PC-3 (cell line): ENCODE measurements around the gene CPLX1. TPM values are rescaled to one million over a fixed set of nuclear protein-coding genes. Genes with fewer than 3 reads are reported as not detected.

Experiments used
- ATAC-seq: fragments of 200-7000 bp; cut with Tn5 transposase; 2 replicates; pipeline ENCODE4 v1.9.1; 2020; ENCODE audit warnings: mild to moderate bottlenecking, moderate library complexity
- BruUV-seq: library from RNA; stranded (reverse); fragments of 400-500 nt; replicated peaks from 2 replicates; lab custom pipeline; 2021; lab: Mats Ljungman, UMichigan
- CTCF ChIA-PET: fragments of 300-600 bp; sonication (Branson Sonifier 250); formaldehyde crosslinking; loops from one replicate; lab custom pipeline; 2022; ENCODE audit warnings: antibody characterized with exemption; lab: Charles Lee
- POLR2A ChIA-PET: fragments of 300-600 bp; sonication (Branson Sonifier 250); formaldehyde crosslinking; loops from one replicate; lab custom pipeline; 2022; ENCODE audit warnings: antibody characterized with exemption; ENCODE audit not compliant: unreplicated experiment; lab: Charles Lee
- DNase-seq: peaks from one replicate; pipeline ENCODE4 v3.0.0-alpha.2; 2015
- H2AFZ ChIP-seq: fragments of 300-600 bp; sonication (generic); 2 replicates; pipeline ENCODE4 v1.6.0; 2016; ENCODE audit warnings: antibody characterized with exemption, low read length
- H3F3A ChIP-seq: fragments of 300-600 bp; sonication (generic); one replicate; pipeline ENCODE4 v1.6.0; 2017; ENCODE audit warnings: antibody characterized with exemption, low read length, control low read depth, mild to moderate bottlenecking; ENCODE audit not compliant: unreplicated experiment
- H3K27ac ChIP-seq: fragments of 300-600 bp; sonication (generic); 2 replicates; pipeline ENCODE4 v1.5.1; 2016; ENCODE audit warnings: mild to moderate bottlenecking, low read length
- H3K27me3 ChIP-seq: fragments of 300-600 bp; sonication (generic); 2 replicates; pipeline ENCODE4 v1.6.1; 2016; ENCODE audit warnings: low read length, mixed read lengths
- H3K36me3 ChIP-seq: fragments of 300-600 bp; sonication (generic); 2 replicates; pipeline ENCODE4 v1.6.1; 2016; ENCODE audit warnings: low read depth, mixed run types, low read length, mixed read lengths
- H3K4me1 ChIP-seq: fragments of 300-600 bp; sonication (generic); 2 replicates; pipeline ENCODE4 v1.5.1; 2016; ENCODE audit warnings: low read length; ENCODE audit not compliant: insufficient read depth
- H3K4me2 ChIP-seq: fragments of 300-600 bp; sonication (generic); 2 replicates; pipeline ENCODE4 v1.6.0; 2016; ENCODE audit warnings: low read length
- H3K4me3 ChIP-seq: fragments of 300-600 bp; sonication (generic); 2 replicates; pipeline ENCODE4 v1.5.1; 2016; ENCODE audit warnings: mild to moderate bottlenecking, low read length, mixed read lengths
- H3K79me2 ChIP-seq: fragments of 300-600 bp; sonication (generic); 2 replicates; pipeline ENCODE4 v1.6.1; 2017; ENCODE audit warnings: low read length, mixed read lengths
- H3K9ac ChIP-seq: fragments of 300-600 bp; sonication (generic); 2 replicates; pipeline ENCODE4 v1.6.0; 2016; ENCODE audit warnings: mild to moderate bottlenecking, low read length
- H3K9me2 ChIP-seq: fragments of 300-600 bp; sonication (generic); replicated peaks from 2 replicates; pipeline ENCODE4 v1.6.1; 2016; ENCODE audit warnings: mixed run types, low read length, mixed read lengths
- H3K9me3 ChIP-seq: fragments of 300-600 bp; sonication (generic); 2 replicates; pipeline ENCODE4 v1.6.1; 2016; ENCODE audit warnings: low read length, mixed read lengths
- H4K20me1 ChIP-seq: fragments of 300-600 bp; sonication (generic); 2 replicates; pipeline ENCODE4 v1.6.1; 2016; ENCODE audit warnings: low read length, mixed read lengths
- CTCF ChIP-seq: fragments of 300-600 bp; sonication (generic); conservative IDR thresholded peaks from 2 replicates; pipeline ENCODE4 v1.5.1; 2017; ENCODE audit warnings: antibody characterized with exemption, low read depth, mild to moderate bottlenecking, low read length
- EZH2 ChIP-seq: fragments of 300-600 bp; sonication (generic); IDR thresholded peaks from one replicate; pipeline ENCODE4 v1.6.1; 2017; ENCODE audit warnings: antibody characterized with exemption, mild to moderate bottlenecking, low read length; ENCODE audit not compliant: unreplicated experiment
- EZH2phosphoT487 ChIP-seq: fragments of 300-600 bp; sonication (generic); IDR thresholded peaks from 2 replicates; pipeline ENCODE4 v1.6.1; 2018; ENCODE audit warnings: mild to moderate bottlenecking, antibody characterized with exemption, low read length, borderline replicate concordance
- intact Hi-C: fragments of 100-400 bp; cut with micrococcal nuclease; formaldehyde crosslinking; loops from 2 replicates; pipeline ENCODE4 v1.9.0; 2023
- total RNA-seq: library from RNA; depleted of rRNA; stranded (reverse); fragments of >200 nt; gene quantifications from 2 replicates; pipeline ENCODE4 v1.2.3, GENCODE V29; 2014

The CPLX1 gene
- total RNA-seq, 1 experiment from 2014 or later = 0.87 TPM

- TF ChIP-seq EZH2phosphoT487 (no peak), CTCF (no peak), EZH2 (no peak)
- Histone ChIP-seq H3K36me3 (no peaks in the 10 kb centered on the region), H3F3A (no peaks in the 10 kb centered on the region), H3K4me2 (no peak overlapping the region), H3K79me2 (no peaks in the 10 kb centered on the region), H3K27ac (no peak overlapping the region), H3K27me3 (peaks cover 10% of the 10 kb centered on the region; the same call in 1 of the 2 replicates), H3K4me3 (no peak overlapping the region), H3K9ac (no peak overlapping the region), H3K9me2 (no peaks in the 10 kb centered on the region), H4K20me1 (no peaks in the 10 kb centered on the region), H3K9me3 (no peaks in the 10 kb centered on the region), H2AFZ (no peak overlapping the region), H3K4me1 (no peaks in the 10 kb centered on the region)
- ChIA-PET POLR2A (no interaction called here), CTCF (no interaction called here)
- intact Hi-C loops = no loop called here
- ATAC-seq (no peak), DNase-seq (no peak)
- BruUV-seq = no TSS peak
Observed at GRCh38 chr4:827209-828081, 1.5 kb upstream of the CPLX1 start.

GRCh38 chr4:826508-827208 lies 729 bp upstream of the CPLX1 start:
- intact Hi-C loops = no loop called here
- Histone ChIP-seq H3K36me3 (no peaks in the 10 kb centered on the region), H4K20me1 (no peaks in the 10 kb centered on the region), H3K27me3 (peaks cover 10% of the 10 kb centered on the region; the same call in 1 of the 2 replicates), H3K9me2 (no peaks in the 10 kb centered on the region), H3K27ac (no peak overlapping the region), H3K79me2 (no peaks in the 10 kb centered on the region), H3F3A (no peaks in the 10 kb centered on the region), H3K4me3 (no peak overlapping the region), H3K4me1 (no peaks in the 10 kb centered on the region), H3K9ac (no peak overlapping the region), H2AFZ (no peak overlapping the region), H3K4me2 (no peak overlapping the region), H3K9me3 (no peaks in the 10 kb centered on the region)
- DNase-seq = no peak
- ATAC-seq = no peak
- CTCF ChIA-PET = no interaction called here
- no peak for TF ChIP-seq EZH2phosphoT487
- TF ChIP-seq CTCF = no peak
- TF ChIP-seq EZH2 = no peak
- POLR2A ChIA-PET = no interaction called here
- no TSS peak for BruUV-seq
